Esophagus mucosa (tissue), 1 donor: ENCODE results near the gene HNRNPD. TPM values are rescaled to one million over a fixed set of nuclear protein-coding genes. Genes with fewer than 3 reads are reported as not detected.

ENCODE experiments used
- total RNA-seq: library from RNA; stranded (reverse); gene quantifications from one replicate; pipeline ENCODE4 v1.2.4, GENCODE V29; 2023
- donor health status: DM: yes; HTN: yes; CAD: no.

The HNRNPD gene
- total RNA-seq, 1 donor from 2014 or later: 122 TPM

Other genes with a start within 250 kb of the HNRNPD start
- 111 TPM for gene HNRNPDL, start 56.5 kb upstream of the HNRNPD start, total RNA-seq
- gene ENOPH1, start 56.6 kb upstream of the HNRNPD start, total RNA-seq: 22.4 TPM
- gene TMEM150C, start 188.0 kb upstream of the HNRNPD start, total RNA-seq: 0.80 TPM